Neural cell (in vitro differentiated cells): ENCODE data around the gene UFD1.

Source experiments
- POLR2AphosphoS5 ChIP-seq: IDR thresholded peaks from 2 replicates; pipeline ENCODE4 v1.6.1; 2012
- TAF1 ChIP-seq: IDR thresholded peaks from 2 replicates; pipeline ENCODE4 v1.6.1; 2012; ENCODE audit warnings: low read depth
- TF ChIP-seq, protein P1 (sequence below): fragments of 450-650 bp; IDR thresholded peaks from 2 replicates; pipeline ENCODE4 v1.5.1; 2014; ENCODE audit warnings: antibody characterized with exemption, mild to moderate bottlenecking, moderate library complexity; ENCODE audit not compliant: poor library complexity, severe bottlenecking

DNA sequence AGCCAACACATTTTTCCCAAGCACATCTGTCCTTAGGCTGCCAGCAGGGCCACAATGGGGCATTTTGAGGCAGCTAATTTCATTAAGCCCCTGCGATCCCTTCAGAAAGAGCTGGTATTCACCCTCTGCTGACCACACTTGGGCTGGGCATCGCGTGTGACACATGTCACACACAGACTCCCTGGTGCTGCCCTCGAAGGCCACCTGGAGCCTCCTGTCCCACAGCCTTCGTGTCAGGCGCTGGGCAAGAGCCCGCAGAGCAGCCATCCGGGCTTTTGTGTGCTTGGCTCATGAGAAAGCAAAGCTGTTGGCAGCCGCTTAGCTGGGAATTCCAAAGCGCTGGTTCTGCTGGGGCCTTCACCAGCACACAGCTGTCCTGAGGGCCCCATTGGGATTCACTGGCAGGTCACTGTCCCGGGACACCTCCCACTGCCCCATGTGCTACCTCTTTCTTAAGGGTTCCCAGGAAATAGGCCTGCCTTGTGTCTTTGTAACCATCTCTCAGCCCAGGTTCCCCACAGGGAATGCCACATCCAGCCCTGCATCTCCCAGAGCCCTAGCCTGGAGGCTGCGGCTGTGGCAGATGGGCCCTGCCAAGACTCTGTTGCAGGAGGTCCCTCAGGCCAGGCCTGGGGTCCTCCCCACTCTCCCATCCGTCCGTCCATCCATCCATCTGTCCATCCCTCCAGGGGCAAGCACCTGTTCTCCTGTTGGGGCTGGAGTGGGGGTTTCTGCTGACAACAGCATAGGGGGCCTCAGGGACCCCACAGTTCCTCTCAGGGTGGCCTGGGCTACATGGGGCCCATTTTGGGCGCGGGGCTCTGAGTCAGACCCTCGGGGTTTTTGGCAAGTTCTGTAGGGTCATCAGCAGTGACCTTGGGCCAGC, 40.3 kb upstream of the UFD1 start:
- TF ChIP-seq, protein P1, sequence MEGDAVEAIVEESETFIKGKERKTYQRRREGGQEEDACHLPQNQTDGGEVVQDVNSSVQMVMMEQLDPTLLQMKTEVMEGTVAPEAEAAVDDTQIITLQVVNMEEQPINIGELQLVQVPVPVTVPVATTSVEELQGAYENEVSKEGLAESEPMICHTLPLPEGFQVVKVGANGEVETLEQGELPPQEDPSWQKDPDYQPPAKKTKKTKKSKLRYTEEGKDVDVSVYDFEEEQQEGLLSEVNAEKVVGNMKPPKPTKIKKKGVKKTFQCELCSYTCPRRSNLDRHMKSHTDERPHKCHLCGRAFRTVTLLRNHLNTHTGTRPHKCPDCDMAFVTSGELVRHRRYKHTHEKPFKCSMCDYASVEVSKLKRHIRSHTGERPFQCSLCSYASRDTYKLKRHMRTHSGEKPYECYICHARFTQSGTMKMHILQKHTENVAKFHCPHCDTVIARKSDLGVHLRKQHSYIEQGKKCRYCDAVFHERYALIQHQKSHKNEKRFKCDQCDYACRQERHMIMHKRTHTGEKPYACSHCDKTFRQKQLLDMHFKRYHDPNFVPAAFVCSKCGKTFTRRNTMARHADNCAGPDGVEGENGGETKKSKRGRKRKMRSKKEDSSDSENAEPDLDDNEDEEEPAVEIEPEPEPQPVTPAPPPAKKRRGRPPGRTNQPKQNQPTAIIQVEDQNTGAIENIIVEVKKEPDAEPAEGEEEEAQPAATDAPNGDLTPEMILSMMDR, result no peak
- TF ChIP-seq POLR2AphosphoS5, result no peak
- TF ChIP-seq TAF1, result no peak
